HPDE6-E6E7 (cell line): ENCODE results near the gene C3orf33.
A peak's percentile ranks its signal among the peaks of the same experiment; 100 is the strongest.

Experiments used
- DNase-seq: peaks from one replicate; pipeline ENCODE4 v3.0.0; 2011; ENCODE audit warnings: missing footprints; ENCODE audit errors: extremely low spot score

C3orf33 gene

GRCh38 chr3:155785662-155786295, 20.3 kb downstream of the C3orf33 start:
- no peak for DNase-seq

- no peak for DNase-seq
These were observed 23.6 kb downstream of the C3orf33 start for GRCh38 chr3:155782390-155782953.

- DNase-seq: no peak
These were observed 25.8 kb downstream of the C3orf33 start for GRCh38 chr3:155780291-155780690.

- no peak for DNase-seq
These were observed 27.6 kb downstream of the C3orf33 start for GRCh38 chr3:155778462-155778861.

GRCh38 chr3:155772801-155773200, 33.3 kb downstream of the C3orf33 start:
- DNase-seq: no peak

- no peak for DNase-seq
These were observed 35.0 kb downstream of the C3orf33 start for GRCh38 chr3:155771126-155771525.

GRCh38 chr3:155766206-155766605, 39.9 kb downstream of the C3orf33 start:
- DNase-seq: peak; percentile 34

- no peak for DNase-seq
These were observed 42.1 kb downstream of the C3orf33 start for GRCh38 chr3:155763870-155764463.

GRCh38 chr3:155760653-155761052, 45.4 kb downstream of the C3orf33 start:
- no peak for DNase-seq

- no peak for DNase-seq
These were observed 48.5 kb downstream of the C3orf33 start for GRCh38 chr3:155757577-155757976.

GRCh38 chr3:155753038-155753639, 52.9 kb downstream of the C3orf33 start:
- no peak for DNase-seq

- DNase-seq: no peak
These were observed 57.3 kb downstream of the C3orf33 start for GRCh38 chr3:155748611-155749365.

- DNase-seq: no peak
These were observed 58.2 kb downstream of the C3orf33 start for GRCh38 chr3:155747946-155748290.

GRCh38 chr3:155747286-155747945, 58.7 kb downstream of the C3orf33 start:
- no peak for DNase-seq

- DNase-seq: no peak
These were observed 59.4 kb downstream of the C3orf33 start for GRCh38 chr3:155746703-155747102.

GRCh38 chr3:155745795-155746550, 60.1 kb downstream of the C3orf33 start:
- peak; percentile 20 for DNase-seq

- DNase-seq: peak; percentile 58
These were observed 61.3 kb downstream of the C3orf33 start, which contains the start of gene PLCH1 for GRCh38 chr3:155744626-155745324. Gene PLCH1, minus strand, starts transcription at chr3:155745071. Its CDS starts 40,847 bp downstream, at chr3:155704224.

GRCh38 chr3:155744010-155744625, 62.0 kb downstream of the C3orf33 start:
- DNase-seq: peak; percentile 32

GRCh38 chr3:155743606-155744005, 62.5 kb downstream of the C3orf33 start:
- no peak for DNase-seq
